ENCODE measurements around the gene MOV10. TPM values are rescaled to one million over a fixed set of nuclear protein-coding genes. Genes with fewer than 3 reads are reported as not detected.

Gene MOV10
- total RNA-seq, 6 experiments from 2014 or later: 61.6 to 86.0 (median 83.5) TPM

- Mint-ChIP-seq H3K36me3 (ENCODE audit: low read depth) (peaks cover 32% of the 10 kb centered on the region), H3K4me1 (ENCODE audit: low read depth) (peaks cover 22% of the 10 kb centered on the region), H3K4me3 (no peak overlapping the region), H3K9me3 (no peaks in the 10 kb centered on the region), H3K27ac (no peak overlapping the region), H3K27me3 (ENCODE audit: insufficient read depth) (no peaks in the 10 kb centered on the region; the same call in 1 of the 2 replicates)
- TF ChIP-seq, protein P1, sequence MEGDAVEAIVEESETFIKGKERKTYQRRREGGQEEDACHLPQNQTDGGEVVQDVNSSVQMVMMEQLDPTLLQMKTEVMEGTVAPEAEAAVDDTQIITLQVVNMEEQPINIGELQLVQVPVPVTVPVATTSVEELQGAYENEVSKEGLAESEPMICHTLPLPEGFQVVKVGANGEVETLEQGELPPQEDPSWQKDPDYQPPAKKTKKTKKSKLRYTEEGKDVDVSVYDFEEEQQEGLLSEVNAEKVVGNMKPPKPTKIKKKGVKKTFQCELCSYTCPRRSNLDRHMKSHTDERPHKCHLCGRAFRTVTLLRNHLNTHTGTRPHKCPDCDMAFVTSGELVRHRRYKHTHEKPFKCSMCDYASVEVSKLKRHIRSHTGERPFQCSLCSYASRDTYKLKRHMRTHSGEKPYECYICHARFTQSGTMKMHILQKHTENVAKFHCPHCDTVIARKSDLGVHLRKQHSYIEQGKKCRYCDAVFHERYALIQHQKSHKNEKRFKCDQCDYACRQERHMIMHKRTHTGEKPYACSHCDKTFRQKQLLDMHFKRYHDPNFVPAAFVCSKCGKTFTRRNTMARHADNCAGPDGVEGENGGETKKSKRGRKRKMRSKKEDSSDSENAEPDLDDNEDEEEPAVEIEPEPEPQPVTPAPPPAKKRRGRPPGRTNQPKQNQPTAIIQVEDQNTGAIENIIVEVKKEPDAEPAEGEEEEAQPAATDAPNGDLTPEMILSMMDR (IDR thresholded peaks at IDR 0.05): no peak
- no peak for DNase-seq
Measured at GRCh38 chr1:112694363-112694929, 20.0 kb downstream of the MOV10 start.

- TF ChIP-seq, protein P1 (IDR thresholded peaks at IDR 0.05): no peak
- Mint-ChIP-seq H3K9me3 (no peaks in the 10 kb centered on the region), H3K4me1 (ENCODE audit: low read depth) (peaks cover 26% of the 10 kb centered on the region), H3K4me3 (no peak overlapping the region), H3K36me3 (ENCODE audit: low read depth) (peaks cover 33% of the 10 kb centered on the region), H3K27me3 (ENCODE audit: insufficient read depth) (no peaks in the 10 kb centered on the region; the same call in 1 of the 2 replicates), H3K27ac (no peak overlapping the region)
- DNase-seq: no peak
Measured at GRCh38 chr1:112695276-112695675, 20.8 kb downstream of the MOV10 start.

GRCh38 chr1:112696578-112697314, 22.3 kb downstream of the MOV10 start:
- no peaks in the 10 kb centered on the region; the same call in 1 of the 2 replicates for H3K27me3 Mint-ChIP-seq (ENCODE audit: insufficient read depth)
- peaks cover 34% of the 10 kb centered on the region for H3K4me1 Mint-ChIP-seq (ENCODE audit: low read depth)
- H3K27ac Mint-ChIP-seq: no peak overlapping the region
- no peaks in the 10 kb centered on the region for H3K9me3 Mint-ChIP-seq
- TF ChIP-seq, protein P1 (IDR thresholded peaks at IDR 0.05): no peak
- no peak for DNase-seq
- no peak overlapping the region for H3K4me3 Mint-ChIP-seq
- H3K36me3 Mint-ChIP-seq (ENCODE audit: low read depth): peaks cover 32% of the 10 kb centered on the region

- Mint-ChIP-seq H3K9me3 (no peaks in the 10 kb centered on the region), H3K36me3 (ENCODE audit: low read depth) (peaks cover 33% of the 10 kb centered on the region), H3K27me3 (ENCODE audit: insufficient read depth) (peaks cover 1% of the 10 kb centered on the region), H3K27ac (no peak overlapping the region; the same call in 1 of the 2 replicates), H3K4me1 (ENCODE audit: low read depth) (peaks cover 44% of the 10 kb centered on the region), H3K4me3 (no peak overlapping the region)
- TF ChIP-seq, protein P1 (IDR thresholded peaks at IDR 0.05): no peak
- DNase-seq: no peak
Measured at GRCh38 chr1:112697781-112698201, 23.3 kb downstream of the MOV10 start.

DNA sequence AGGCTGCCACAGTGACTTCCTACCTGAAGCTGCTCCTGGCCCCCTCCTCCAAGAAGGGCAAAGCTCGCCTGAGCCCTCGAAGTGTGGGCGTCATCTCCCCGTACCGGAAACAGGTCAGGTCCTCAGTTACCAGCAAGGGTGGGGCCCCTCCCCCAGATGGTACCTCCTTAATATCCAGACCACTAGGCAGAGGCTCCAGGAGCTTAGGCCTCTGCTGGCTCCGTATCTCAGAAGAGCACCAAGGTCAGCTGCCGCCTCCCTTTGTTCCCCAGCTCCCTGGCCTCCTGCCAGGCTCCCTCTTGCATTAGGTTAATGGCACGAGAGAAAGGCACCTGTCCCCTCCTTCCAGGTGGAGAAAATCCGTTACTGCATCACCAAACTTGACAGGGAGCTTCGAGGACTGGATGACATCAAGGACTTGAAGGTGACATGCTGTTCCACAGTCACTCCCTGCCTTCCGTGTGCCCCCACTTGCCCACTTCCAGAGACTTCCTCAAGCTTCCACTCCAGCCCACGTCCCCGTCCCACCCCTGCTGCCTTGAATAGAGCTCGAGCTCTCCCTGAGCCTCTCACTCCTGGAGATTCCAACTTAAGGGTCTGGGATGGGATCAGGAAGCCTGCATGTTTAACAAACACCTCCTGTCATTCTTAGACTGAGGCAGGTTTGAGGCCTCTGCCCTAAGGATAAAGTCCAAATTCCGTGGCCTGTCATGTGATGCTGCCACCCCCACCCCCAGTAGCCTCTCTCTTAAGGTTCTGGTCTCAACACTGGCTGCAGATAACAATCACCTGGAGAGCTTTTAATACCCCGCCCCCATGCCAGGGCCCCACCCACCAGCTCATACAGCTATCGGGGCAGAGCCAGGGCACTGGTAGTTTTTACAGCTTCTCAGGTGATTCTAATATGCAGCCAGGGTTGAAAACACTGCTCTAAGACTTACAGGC, 24.2 kb downstream of the MOV10 start:
- no peaks in the 10 kb centered on the region for H3K9me3 Mint-ChIP-seq
- no peak overlapping the region for H3K4me3 Mint-ChIP-seq
- H3K27me3 Mint-ChIP-seq (ENCODE audit: insufficient read depth): peaks cover 1% of the 10 kb centered on the region
- H3K36me3 Mint-ChIP-seq (ENCODE audit: low read depth): peaks cover 35% of the 10 kb centered on the region
- H3K27ac Mint-ChIP-seq: peak overlapping the region; percentile 61
- H3K4me1 Mint-ChIP-seq (ENCODE audit: low read depth): peaks cover 53% of the 10 kb centered on the region
- DNase-seq: no peak
- TF ChIP-seq, protein P1 (IDR thresholded peaks at IDR 0.05): no peak
